ENCODE results near the gene FXYD1.

Gene FXYD1

DNA sequence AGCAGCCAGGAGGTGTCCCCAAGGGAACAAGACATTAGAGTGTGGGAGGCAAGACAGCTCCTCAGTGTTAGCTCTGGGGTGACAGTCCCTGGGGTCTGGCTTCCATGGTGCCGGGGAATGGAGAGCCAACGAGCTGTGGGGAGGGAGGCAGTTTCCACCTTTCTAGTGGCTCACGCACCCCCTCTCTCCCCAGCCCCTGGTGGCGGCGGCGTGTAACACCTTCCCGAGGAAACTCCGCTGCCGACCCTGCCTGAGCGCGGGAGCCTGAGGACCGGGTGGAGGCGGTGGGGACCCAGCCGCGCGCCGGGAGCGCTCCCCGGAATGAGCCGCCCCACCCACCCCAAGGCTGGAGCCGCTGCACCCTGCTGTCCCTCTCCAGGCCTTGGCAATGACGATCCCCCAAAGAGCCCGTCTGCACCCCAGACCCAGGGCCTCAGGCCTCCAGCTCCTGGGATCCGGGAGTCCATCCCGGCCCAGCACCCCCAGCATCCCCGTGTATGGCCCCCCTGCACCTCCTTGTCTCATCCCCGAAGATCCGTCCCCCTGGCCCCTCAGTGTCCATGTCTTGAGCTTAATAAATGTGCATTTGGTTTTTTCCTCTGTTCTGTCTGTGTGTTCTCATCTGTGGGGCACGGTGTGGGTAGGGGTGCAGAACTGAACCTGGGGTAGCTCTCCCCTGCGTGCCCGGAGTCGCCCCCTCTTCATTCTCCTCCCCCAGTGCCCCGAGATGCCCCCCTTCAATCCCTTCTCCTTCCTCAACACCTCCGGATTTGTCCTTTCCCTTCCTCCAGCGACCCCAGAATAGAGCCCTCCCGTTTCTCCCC is 15.3 kb downstream of the FXYD1 start:
- DNase-seq (ENCODE audit: insufficient read length), result peak; percentile 80
- FAIRE-seq, result peak; percentile 88
- TF ChIP-seq TAF1 (IDR thresholded peaks at IDR 0.05; ENCODE audit: borderline replicate concordance, low read depth, low read length) (no peak), POLR2A (IDR thresholded peaks at IDR 0.05; ENCODE audit: low read depth, low read length) (no peak), POLR2AphosphoS5 (IDR thresholded peaks at IDR 0.05; ENCODE audit: low read depth, low read length) (no peak)

- no peak for TF ChIP-seq TAF1 (IDR thresholded peaks at IDR 0.05; ENCODE audit: borderline replicate concordance, low read depth, low read length)
- peak; percentile 40; the same call in 1 of the 2 replicates for TF ChIP-seq POLR2A (IDR thresholded peaks at IDR 0.05; ENCODE audit: low read depth, low read length)
- peak; percentile 69 for DNase-seq (ENCODE audit: insufficient read length)
- FAIRE-seq, result peak; percentile 89
Measured at GRCh38 chr19:35154525-35155406, 16.1 kb downstream of the FXYD1 start, which contains the start of gene FXYD5. FXYD5 (plus strand) TSS chr19:35154735; CDS start chr19:35155551, 816 bp downstream.

DNA sequence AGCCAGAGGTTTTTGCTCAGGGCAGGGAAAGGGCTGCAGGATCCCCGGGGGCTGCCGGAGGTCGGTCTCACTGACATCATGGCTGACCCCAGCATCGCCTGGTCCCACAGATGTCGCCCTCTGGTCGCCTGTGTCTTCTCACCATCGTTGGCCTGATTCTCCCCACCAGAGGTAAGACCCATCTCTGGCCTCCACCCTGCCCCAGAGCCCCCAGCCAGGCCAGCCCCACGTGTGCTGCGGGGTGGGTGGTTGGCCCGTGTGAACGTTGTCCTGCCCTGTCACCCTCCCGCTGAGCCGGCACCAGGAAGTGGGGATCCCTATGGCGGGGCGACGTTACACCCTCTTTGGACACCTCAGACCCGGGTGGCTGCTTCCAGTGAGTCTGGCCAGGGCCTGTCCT is 16.8 kb downstream of the FXYD1 start:
- FAIRE-seq, result no peak
- TF ChIP-seq POLR2AphosphoS5 (IDR thresholded peaks at IDR 0.05; ENCODE audit: low read depth, low read length) (no peak), POLR2A (IDR thresholded peaks at IDR 0.05; ENCODE audit: low read depth, low read length) (no peak), TAF1 (IDR thresholded peaks at IDR 0.05; ENCODE audit: borderline replicate concordance, low read depth, low read length) (no peak)
- no peak for DNase-seq (ENCODE audit: insufficient read length)

GRCh38 chr19:35155981-35156672 is 17.5 kb downstream of the FXYD1 start:
- no peak for FAIRE-seq
- TF ChIP-seq TAF1 (IDR thresholded peaks at IDR 0.05; ENCODE audit: borderline replicate concordance, low read depth, low read length), result no peak
- DNase-seq (ENCODE audit: insufficient read length), result no peak

- TF ChIP-seq POLR2AphosphoS5 (IDR thresholded peaks at IDR 0.05; ENCODE audit: low read depth, low read length) (no peak), POLR2A (IDR thresholded peaks at IDR 0.05; ENCODE audit: low read depth, low read length) (no peak), TAF1 (IDR thresholded peaks at IDR 0.05; ENCODE audit: borderline replicate concordance, low read depth, low read length) (no peak)
- FAIRE-seq, result no peak
- no peak for DNase-seq (ENCODE audit: insufficient read length)
Measured at GRCh38 chr19:35156673-35157014, 18.0 kb downstream of the FXYD1 start.

GRCh38 chr19:35157431-35157830 is 18.8 kb downstream of the FXYD1 start:
- FAIRE-seq, result no peak

GRCh38 chr19:35159606-35160005 is 21.0 kb downstream of the FXYD1 start:
- TF ChIP-seq POLR2AphosphoS5 (IDR thresholded peaks at IDR 0.05; ENCODE audit: low read depth, low read length) (no peak), TAF1 (IDR thresholded peaks at IDR 0.05; ENCODE audit: borderline replicate concordance, low read depth, low read length) (no peak), POLR2A (IDR thresholded peaks at IDR 0.05; ENCODE audit: low read depth, low read length) (no peak)
- DNase-seq (ENCODE audit: insufficient read length) (no peak), FAIRE-seq (no peak)

More at GRCh38 chr19:35157431-35157830, 18.8 kb downstream of the FXYD1 start:
- DNase-seq (ENCODE audit: insufficient read length), result no peak
- no peak for TF ChIP-seq TAF1 (IDR thresholded peaks at IDR 0.05; ENCODE audit: borderline replicate concordance, low read depth, low read length)
- no peak for TF ChIP-seq POLR2A (IDR thresholded peaks at IDR 0.05; ENCODE audit: low read depth, low read length)
- no peak for TF ChIP-seq POLR2AphosphoS5 (IDR thresholded peaks at IDR 0.05; ENCODE audit: low read depth, low read length)

- DNase-seq (ENCODE audit: insufficient read length) (no peak), FAIRE-seq (no peak)
- TF ChIP-seq POLR2A (IDR thresholded peaks at IDR 0.05; ENCODE audit: low read depth, low read length) (no peak), POLR2AphosphoS5 (IDR thresholded peaks at IDR 0.05; ENCODE audit: low read depth, low read length) (no peak), TAF1 (IDR thresholded peaks at IDR 0.05; ENCODE audit: borderline replicate concordance, low read depth, low read length) (no peak)
Measured at GRCh38 chr19:35160629-35161433, 22.2 kb downstream of the FXYD1 start.

- no peak for FAIRE-seq
- no peak for TF ChIP-seq POLR2A (IDR thresholded peaks at IDR 0.05; ENCODE audit: low read depth, low read length)
- TF ChIP-seq POLR2AphosphoS5 (IDR thresholded peaks at IDR 0.05; ENCODE audit: low read depth, low read length), result no peak
Measured at GRCh38 chr19:35161434-35161743, 22.8 kb downstream of the FXYD1 start.

DNA sequence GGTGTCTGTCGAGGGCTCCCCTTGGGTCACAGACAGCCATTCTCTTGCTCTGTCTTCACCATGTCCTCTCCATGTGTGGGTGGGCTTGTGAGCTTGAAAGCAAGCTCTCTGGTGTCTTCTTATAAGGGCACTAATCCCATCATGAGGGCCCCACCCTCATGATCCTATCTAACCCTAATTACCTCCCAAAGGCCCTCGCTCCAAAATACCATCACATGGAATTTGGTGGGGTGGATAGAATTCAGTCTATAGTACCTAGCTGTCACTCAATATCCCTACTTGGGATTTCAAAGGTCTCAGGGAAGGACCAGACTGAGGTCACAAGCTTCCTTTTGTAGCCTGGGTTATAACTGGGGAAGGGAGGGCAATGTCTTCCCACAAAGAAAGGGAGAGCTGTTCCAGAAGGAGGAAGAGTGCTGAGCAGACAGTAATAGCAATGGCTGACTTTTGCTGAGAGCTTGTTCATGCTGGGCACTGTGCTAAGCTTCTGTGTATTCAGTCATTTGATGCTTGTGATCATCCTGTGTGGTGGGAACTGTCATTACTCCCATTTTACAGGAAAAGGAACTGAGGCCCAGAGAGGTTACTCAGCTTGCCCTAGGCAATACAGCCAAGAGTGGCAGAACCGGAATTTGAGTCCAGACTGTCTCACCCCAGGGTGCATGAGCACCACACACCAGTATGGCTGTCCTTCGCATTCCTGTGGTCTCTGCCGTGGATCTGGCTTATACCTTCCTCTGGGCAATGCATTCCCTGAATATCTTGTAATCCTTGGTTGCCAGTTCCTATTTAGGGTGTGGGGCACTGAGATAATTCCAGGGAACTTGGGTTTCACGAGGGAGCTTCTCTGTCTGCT is 24.1 kb downstream of the FXYD1 start:
- FAIRE-seq (no peak), DNase-seq (ENCODE audit: insufficient read length) (no peak)
- no peak for TF ChIP-seq POLR2AphosphoS5 (IDR thresholded peaks at IDR 0.05; ENCODE audit: low read depth, low read length)

More at GRCh38 chr19:35161434-35161743, 22.8 kb downstream of the FXYD1 start:
- no peak for DNase-seq (ENCODE audit: insufficient read length)

Data from GM12892 (cell line).